NCI-H2029 (cell line): ENCODE data around the gene FAM216B.

Experiments used
- DNase-seq: peaks from one replicate; lab custom pipeline; 2025; lab: John Stamatoyannopoulos, UW

Gene FAM216B

DNA sequence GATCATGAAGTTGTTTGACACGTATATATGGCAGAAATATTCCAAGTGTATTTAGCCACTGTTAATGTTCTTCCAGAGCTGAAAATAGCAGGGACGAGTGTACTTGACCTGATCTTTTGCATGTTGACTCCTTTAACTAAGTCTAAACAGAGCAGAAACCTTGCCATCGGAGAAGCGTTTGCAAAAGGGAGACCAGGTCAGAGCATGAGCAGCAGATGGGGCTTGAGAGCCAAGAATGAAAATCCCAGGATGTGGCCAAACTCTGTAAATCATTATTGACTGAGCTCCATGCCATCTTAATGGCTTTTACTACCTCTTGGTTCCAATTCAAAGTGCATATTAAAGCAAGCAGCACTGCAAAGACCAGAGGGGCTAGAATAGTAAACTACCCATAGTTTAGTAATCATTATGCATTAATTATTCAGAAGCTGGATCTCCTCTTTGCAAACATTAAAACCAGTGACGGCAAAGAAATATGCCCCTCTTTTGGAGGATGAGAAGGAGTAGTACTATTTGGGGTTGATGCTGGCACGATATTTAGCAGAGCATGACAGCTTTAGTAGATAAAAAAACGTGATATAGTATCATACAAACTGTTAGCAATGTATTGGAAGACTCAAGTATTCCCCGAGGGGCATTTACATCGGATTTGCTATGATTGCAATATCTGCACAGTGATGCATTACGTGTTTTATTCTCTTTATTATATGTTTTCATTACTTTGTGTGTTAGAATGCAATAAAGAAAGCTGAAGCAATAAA lies 55.7 kb downstream of the FAM216B start:
- DNase-seq: no peak
